VCaP (cell line): ENCODE data around the gene ATP6V1A.

Experiments used
- H3K27ac ChIP-seq: fragments of 450-650 bp; 2 replicates; pipeline ENCODE4 v1.5.1; 2017
- TF ChIP-seq, protein P1 (sequence below): fragments of 450-650 bp; conservative IDR thresholded peaks from 2 replicates; pipeline ENCODE4 v1.5.1; 2017; ENCODE audit warnings: mild to moderate bottlenecking, moderate library complexity

Gene ATP6V1A

DNA sequence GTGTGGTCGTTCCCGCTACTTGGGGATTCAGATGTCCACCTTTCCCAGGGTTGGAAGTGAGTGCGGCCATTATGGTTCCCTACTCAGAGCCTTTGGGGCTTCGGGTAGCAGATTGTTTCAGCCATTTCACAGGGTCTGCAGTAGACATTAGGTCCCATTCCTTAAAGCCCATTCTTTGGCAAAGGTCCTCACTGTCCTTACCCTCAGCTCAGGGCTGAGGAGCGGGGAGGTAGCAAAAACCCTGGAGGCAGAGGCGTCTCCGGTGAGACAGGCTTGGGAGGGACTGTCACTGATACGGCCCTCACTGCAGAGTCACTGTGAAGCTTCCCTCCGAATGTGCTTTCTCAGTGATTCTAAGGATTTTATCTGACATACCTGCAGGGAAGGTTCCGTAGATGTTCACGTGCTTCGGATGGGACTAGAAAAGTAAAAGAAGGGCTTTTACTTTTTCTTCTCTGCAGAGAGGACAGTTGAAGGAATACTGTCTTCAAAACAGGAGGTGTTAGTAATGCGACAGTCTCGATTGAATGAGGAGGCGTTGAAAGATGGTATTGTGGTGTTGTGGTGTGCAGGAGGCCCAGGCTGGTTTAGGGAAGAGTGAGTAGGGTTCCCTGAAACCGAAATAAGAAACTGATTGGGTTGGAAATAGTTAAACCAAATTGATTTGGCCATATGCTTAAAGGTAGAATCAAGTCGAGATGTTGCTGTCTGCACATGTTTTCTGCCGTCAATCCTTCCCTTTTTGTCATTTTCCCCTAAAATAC is 630 bp downstream of the ATP6V1A start:
- TF ChIP-seq, protein P1, sequence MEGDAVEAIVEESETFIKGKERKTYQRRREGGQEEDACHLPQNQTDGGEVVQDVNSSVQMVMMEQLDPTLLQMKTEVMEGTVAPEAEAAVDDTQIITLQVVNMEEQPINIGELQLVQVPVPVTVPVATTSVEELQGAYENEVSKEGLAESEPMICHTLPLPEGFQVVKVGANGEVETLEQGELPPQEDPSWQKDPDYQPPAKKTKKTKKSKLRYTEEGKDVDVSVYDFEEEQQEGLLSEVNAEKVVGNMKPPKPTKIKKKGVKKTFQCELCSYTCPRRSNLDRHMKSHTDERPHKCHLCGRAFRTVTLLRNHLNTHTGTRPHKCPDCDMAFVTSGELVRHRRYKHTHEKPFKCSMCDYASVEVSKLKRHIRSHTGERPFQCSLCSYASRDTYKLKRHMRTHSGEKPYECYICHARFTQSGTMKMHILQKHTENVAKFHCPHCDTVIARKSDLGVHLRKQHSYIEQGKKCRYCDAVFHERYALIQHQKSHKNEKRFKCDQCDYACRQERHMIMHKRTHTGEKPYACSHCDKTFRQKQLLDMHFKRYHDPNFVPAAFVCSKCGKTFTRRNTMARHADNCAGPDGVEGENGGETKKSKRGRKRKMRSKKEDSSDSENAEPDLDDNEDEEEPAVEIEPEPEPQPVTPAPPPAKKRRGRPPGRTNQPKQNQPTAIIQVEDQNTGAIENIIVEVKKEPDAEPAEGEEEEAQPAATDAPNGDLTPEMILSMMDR: no peak
- peak overlapping the region; percentile 98 for H3K27ac ChIP-seq

DNA sequence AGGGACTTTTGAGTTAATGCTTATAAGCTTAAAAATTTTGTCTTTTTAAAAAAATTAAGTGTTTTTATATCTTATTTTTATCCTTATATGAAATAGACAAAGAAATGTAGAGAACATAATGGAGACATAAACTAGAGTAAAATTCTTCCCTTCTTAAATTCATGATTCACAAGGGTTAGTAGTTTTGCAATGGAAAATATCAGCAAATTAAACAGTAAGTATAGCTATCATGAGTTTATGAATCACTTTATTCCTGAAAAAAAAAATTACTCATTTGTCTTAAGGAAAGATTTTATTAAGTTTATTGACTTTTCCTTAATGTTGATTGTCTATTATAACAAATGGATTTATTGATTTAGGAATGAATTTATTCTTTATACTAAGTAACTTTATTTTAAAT is 4.3 kb downstream of the ATP6V1A start:
- TF ChIP-seq, protein P1: no peak
- no peak overlapping the region for H3K27ac ChIP-seq

DNA sequence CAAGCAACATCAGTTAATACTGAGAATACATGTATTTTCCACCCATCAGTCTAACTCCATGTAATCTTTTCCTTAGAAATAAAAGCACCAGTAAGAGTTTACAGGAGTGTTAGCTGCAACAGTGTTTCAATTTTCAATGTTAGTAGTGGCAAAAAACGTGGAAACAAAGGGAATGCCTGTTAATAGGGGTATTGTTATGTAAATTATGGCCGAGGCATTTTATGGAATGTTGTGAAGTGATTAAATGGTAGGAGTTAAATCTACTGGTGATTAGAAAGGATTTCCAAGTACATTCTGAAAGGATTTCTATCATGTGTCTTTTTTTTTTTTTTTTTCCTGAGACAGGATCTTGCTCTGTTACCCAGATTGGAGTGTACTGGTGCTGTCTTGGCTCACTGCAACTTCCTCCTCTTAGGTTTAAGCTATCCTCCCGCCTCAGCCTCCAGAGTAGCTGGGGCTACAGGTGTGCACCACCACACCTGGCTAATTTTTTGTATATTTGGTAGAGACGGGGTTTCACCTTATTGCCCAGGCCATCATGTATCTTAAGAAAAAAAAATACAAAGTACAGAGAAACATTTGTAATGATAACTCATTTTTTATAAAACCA is 6.6 kb downstream of the ATP6V1A start:
- TF ChIP-seq, protein P1: no peak
- H3K27ac ChIP-seq: no peak overlapping the region

DNA sequence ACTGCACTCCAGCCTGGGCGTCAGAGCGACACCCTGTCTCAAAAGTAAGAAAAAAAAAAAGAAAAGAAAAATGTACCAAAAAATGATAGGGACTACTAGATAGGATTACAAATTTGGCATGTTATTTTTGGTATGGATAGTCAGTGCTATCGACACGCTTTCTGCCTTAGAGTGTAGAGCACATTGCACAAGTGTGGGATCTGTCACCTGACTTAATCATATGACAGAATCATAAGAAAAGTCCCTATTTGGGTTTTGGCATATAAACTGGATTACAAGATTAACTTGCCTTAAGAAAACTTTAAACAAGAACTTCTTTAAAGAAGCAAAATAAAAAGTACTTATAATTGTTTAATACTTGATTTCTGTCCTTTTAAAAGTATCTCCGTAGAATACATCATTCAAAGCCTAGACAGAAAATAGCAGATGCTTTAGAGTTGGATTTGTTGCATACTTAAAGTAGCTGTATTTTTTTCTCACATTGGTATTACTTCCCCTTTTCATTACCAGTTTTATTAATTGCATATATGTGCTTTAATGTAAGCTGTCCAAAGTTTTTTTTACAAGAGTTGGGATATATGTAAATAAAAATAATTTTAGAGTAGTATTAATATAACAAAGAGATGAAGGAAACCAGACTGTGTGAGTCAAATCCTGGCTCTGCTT is 7.8 kb downstream of the ATP6V1A start:
- no peak overlapping the region for H3K27ac ChIP-seq
- TF ChIP-seq, protein P1: no peak

DNA sequence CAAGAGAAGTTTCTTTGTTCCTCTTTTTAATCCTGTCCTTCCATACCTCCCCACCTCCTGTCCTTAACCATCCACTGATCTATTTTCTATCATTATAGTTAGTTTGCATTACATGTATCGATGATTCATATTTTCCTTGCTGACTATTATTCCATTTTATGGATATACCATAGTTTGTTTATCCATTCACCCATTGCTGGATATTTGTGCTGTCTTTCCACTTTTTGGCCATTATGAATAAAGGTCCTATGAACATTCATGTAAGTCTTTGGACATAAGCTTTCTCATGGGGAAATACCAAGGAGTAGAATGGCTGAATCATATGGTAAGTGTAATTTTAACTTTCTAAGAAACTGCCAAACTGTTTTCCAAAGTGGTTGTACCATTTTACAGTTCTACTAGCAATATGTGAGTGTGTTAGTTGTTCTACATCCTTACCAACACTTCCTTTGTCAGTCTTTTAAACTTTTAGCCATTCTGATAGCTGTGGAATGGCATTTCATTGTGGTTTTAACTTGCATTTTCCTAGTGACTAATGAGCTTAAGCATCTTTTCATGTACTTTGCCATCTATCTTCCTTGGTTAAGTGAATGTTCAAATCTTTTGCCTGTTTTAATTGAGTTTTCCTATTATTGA is 11.7 kb downstream of the ATP6V1A start:
- no peak overlapping the region for H3K27ac ChIP-seq
- TF ChIP-seq, protein P1: no peak

DNA sequence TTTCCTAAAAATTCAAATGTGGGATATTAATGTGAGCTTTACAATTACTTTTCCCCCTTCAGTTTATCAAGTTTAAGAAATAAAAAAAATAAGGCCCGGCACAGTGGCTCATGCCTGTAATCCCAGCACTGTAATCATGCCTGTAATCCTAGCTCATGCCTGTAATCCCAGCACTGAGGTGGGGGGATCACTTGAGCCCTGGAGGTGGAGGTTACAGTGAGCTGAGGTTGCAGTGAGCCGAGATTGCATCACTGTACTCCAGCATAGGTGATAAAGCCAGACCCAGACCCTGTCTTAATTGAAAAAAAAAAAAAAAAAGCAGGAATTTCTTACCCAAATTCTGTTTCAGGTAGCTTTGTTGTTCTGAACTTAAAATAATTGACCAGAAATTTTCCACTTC is 17.9 kb downstream of the ATP6V1A start:
- TF ChIP-seq, protein P1: no peak
- no peak overlapping the region for H3K27ac ChIP-seq

DNA sequence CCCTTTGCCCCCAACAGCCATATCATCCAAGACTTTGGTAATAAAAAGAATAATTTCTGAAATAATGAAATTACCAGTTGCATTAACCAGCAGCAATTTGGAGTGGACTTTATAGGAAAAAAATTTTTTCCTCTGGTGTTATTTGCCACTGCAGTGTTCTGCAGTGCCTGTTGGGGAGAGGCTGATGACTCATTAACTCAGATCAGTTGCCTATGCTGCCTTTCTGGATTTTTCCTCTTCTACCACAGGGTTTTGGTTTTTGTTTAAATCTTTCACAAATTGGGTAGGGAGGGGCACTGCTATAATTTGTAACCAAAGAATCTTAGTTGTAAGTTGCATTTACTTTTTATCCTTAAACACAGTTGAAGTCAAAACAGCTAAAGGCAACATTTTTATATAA is 22.7 kb downstream of the ATP6V1A start:
- TF ChIP-seq, protein P1: no peak

More for the DNA sequence above, 22.7 kb downstream of the ATP6V1A start:
- no peak overlapping the region for H3K27ac ChIP-seq
